HCT116 (cell line): ENCODE results near the gene BCAR3. TPM values are rescaled to one million over a fixed set of nuclear protein-coding genes. Genes with fewer than 3 reads are reported as not detected.

Experiments
- ATAC-seq: fragments of 200-7000 bp; cut with Tn5 transposase; 2 replicates; pipeline ENCODE4 v1.9.1; 2020; ENCODE audit warnings: mild to moderate bottlenecking, moderate library complexity
- BruUV-seq: library from RNA; stranded (reverse); fragments of 400-500 nt; replicated peaks from 2 replicates; lab custom pipeline; 2021; lab: Mats Ljungman, UMichigan
- CTCF ChIA-PET: fragments of 300-600 bp; sonication (Branson Sonifier 250); formaldehyde crosslinking; loops from one replicate; lab custom pipeline; 2021; ENCODE audit warnings: antibody characterized with exemption; lab: Charles Lee
- POLR2A ChIA-PET: fragments of 300-600, 350-600 bp; sonication (Branson Sonifier 250); formaldehyde crosslinking; loops from one replicate; lab custom pipeline; 2021; ENCODE audit warnings: antibody characterized with exemption; lab: Charles Lee
- RAD21 ChIA-PET, 2 experiments: fragments of 300-600 bp; sonication (Branson Sonifier 250); formaldehyde crosslinking; loops; one replicate each; lab custom pipeline; 2023; ENCODE audit warnings: low total read pairs in 2 of 2; ENCODE audit not compliant: uncharacterized antibody in 2 of 2, unreplicated experiment in 2 of 2, low non-redundant PET in 1 of 2; lab: Charles Lee
- DNase-seq: peaks from one replicate; pipeline ENCODE4 v3.0.0-alpha.2; 2010; ENCODE audit warnings: low read depth, low spot score
- H2AFZ ChIP-seq: fragments of 200-600 bp; shearing (Covaris generic), sonication (generic); 2 replicates; pipeline ENCODE4 v1.6.1; 2017; ENCODE audit warnings: low read depth, mixed run types, mixed read lengths, antibody characterized with exemption, low read length; ENCODE audit not compliant: poor library complexity, severe bottlenecking
- H3K27ac ChIP-seq: 2 replicates; pipeline ENCODE4 v1.5.1; 2012; ENCODE audit warnings: low read depth, low read length
- H3K27me3 ChIP-seq: fragments of 200-600 bp; sonication (generic); 2 replicates; pipeline ENCODE4 v1.6.1; 2016; ENCODE audit warnings: mixed run types, low read length, mixed read lengths; ENCODE audit not compliant: insufficient read depth
- H3K36me3 ChIP-seq, 2 experiments: fragments of 200-500 bp in 1 of 2; fragments of 200-600 bp in 1 of 2; sonication (Bioruptor generic) in 1 of 2; sonication (generic) in 1 of 2; 2 replicates each; pipeline versions ENCODE4 v1.5.1 to v1.6.1; 2014 to 2016; ENCODE audit warnings: low read length in 2 of 2, inconsistent platforms in 1 of 2, mixed read lengths in 1 of 2, mixed run types in 1 of 2; ENCODE audit not compliant: insufficient read depth in 2 of 2, control insufficient read depth in 1 of 2
- H3K4me1 ChIP-seq, 2 experiments: fragments of 200-600 bp in 1 of 2; sonication (generic) in 1 of 2; 2 replicates each; pipeline versions ENCODE4 v1.5.1 to v1.6.1; 2012 to 2017; ENCODE audit warnings: low read length in 2 of 2, inconsistent platforms in 1 of 2, mild to moderate bottlenecking in 1 of 2, mixed read lengths in 1 of 2, mixed run types in 1 of 2, moderate library complexity in 1 of 2; ENCODE audit not compliant: insufficient read depth in 2 of 2, control insufficient read depth in 1 of 2
- H3K4me2 ChIP-seq: fragments of 200-600 bp; sonication (generic); 2 replicates; pipeline ENCODE4 v1.6.1; 2017; ENCODE audit warnings: mixed run types, low read length, mixed read lengths
- H3K4me3 ChIP-seq, 2 experiments: fragments of 200-600 bp in 1 of 2; sonication (generic) in 1 of 2; replicated peaks in 1 of 2; 2 replicates each; pipeline ENCODE4 v1.5.1; 2011 to 2016; ENCODE audit warnings: low read length in 2 of 2, control low read depth in 1 of 2, low read depth in 1 of 2, mild to moderate bottlenecking in 1 of 2, mixed read lengths in 1 of 2, mixed run types in 1 of 2
- H3K79me2 ChIP-seq: fragments of 200-600 bp; sonication (generic); 2 replicates; pipeline ENCODE4 v1.6.1; 2017; ENCODE audit warnings: mild to moderate bottlenecking, mixed run types, low read length, moderate library complexity, mixed read lengths; ENCODE audit not compliant: insufficient read depth
- H3K9ac ChIP-seq: fragments of 200-600 bp; sonication (generic); 2 replicates; pipeline ENCODE4 v1.6.1; 2016; ENCODE audit warnings: low read length, mixed read lengths
- H3K9me2 ChIP-seq: fragments of 200-600 bp; sonication (generic), shearing (Covaris generic); 2 replicates; pipeline ENCODE4 v1.6.1; 2017; ENCODE audit warnings: mixed run types, mild to moderate bottlenecking, moderate library complexity; ENCODE audit not compliant: insufficient read depth
- H3K9me3 ChIP-seq, 2 experiments: fragments of 200-500 bp in 1 of 2; fragments of 200-600 bp in 1 of 2; sonication (Bioruptor generic) in 1 of 2; sonication (generic) in 1 of 2; 2 replicates each; pipeline ENCODE4 v1.6.1; 2014 to 2017; ENCODE audit warnings: low read length in 2 of 2, mixed read lengths in 2 of 2, inconsistent platforms in 1 of 2, low read depth in 1 of 2, mild to moderate bottlenecking in 1 of 2, mixed run types in 1 of 2, moderate library complexity in 1 of 2; ENCODE audit not compliant: control insufficient read depth in 1 of 2, insufficient read depth in 1 of 2
- H4K20me1 ChIP-seq: fragments of 200-600 bp; sonication (generic), shearing (Covaris generic); 2 replicates; pipeline ENCODE4 v1.6.1; 2017; ENCODE audit warnings: mixed run types, mild to moderate bottlenecking, moderate library complexity; ENCODE audit not compliant: insufficient read depth
- CEBPB ChIP-seq: IDR thresholded peaks from 2 replicates; pipeline ENCODE4 v1.6.1; 2012; ENCODE audit warnings: low read depth
- EGR1 ChIP-seq: IDR thresholded peaks from 2 replicates; pipeline ENCODE4 v1.6.1; 2012; ENCODE audit warnings: low read depth
- ELF1 ChIP-seq: IDR thresholded peaks from 2 replicates; pipeline ENCODE4 v1.6.1; 2012; ENCODE audit warnings: low read depth, borderline replicate concordance
- EZH2 ChIP-seq: fragments of 200-600 bp; sonication (generic); IDR thresholded peaks from 2 replicates; pipeline ENCODE4 v1.6.1; 2017; ENCODE audit warnings: antibody characterized with exemption, mixed run types
- EZH2phosphoT487 ChIP-seq: fragments of 200-600 bp; IDR thresholded peaks from 2 replicates; pipeline ENCODE4 v1.6.1; 2018; ENCODE audit warnings: antibody characterized with exemption, borderline replicate concordance
- POLR2A ChIP-seq: IDR thresholded peaks from 2 replicates; pipeline ENCODE4 v1.7.0; 2011; ENCODE audit warnings: borderline replicate concordance; ENCODE audit not compliant: insufficient read depth, insufficient read length; ENCODE audit errors: extremely low read depth
- POLR2AphosphoS5 ChIP-seq: IDR thresholded peaks from 2 replicates; pipeline ENCODE4 v1.6.1; 2011; ENCODE audit warnings: mild to moderate bottlenecking, low read depth, low read length, moderate library complexity
- RAD21 ChIP-seq: IDR thresholded peaks from 2 replicates; pipeline ENCODE4 v1.6.1; 2012; ENCODE audit warnings: low read depth, mild to moderate bottlenecking
- SIN3A ChIP-seq: IDR thresholded peaks from 2 replicates; pipeline ENCODE4 v1.6.1; 2012; ENCODE audit warnings: low read depth
- TCF7L2 ChIP-seq: IDR thresholded peaks from 2 replicates; pipeline ENCODE4 v1.7.0; 2011; ENCODE audit warnings: borderline replicate concordance, inconsistent platforms; ENCODE audit not compliant: insufficient read depth, insufficient read length; ENCODE audit errors: extremely low read depth
- ZNF274 ChIP-seq: fragments of 200-500 bp; sonication (Bioruptor generic); IDR thresholded peaks from 2 replicates; pipeline ENCODE4 v1.6.1; 2014; ENCODE audit warnings: mild to moderate bottlenecking, low read depth, low read length, inconsistent platforms
- intact Hi-C: fragments of 100-400 bp; cut with micrococcal nuclease; formaldehyde crosslinking; loops from 2 replicates; pipeline ENCODE4 v1.10.0; 2022
- total RNA-seq: library from RNA; stranded (reverse); gene quantifications from one replicate; pipeline ENCODE4 v1.2.1, GENCODE V29; 2021; ENCODE audit not compliant: unreplicated experiment
- TF ChIP-seq, protein P1 (sequence below): IDR thresholded peaks from 2 replicates; pipeline ENCODE4 v1.6.1; 2012; ENCODE audit warnings: low read depth
- TF ChIP-seq, protein P2 (sequence below): IDR thresholded peaks from 2 replicates; pipeline ENCODE4 v1.6.1; 2011; ENCODE audit warnings: mild to moderate bottlenecking, low read length, moderate library complexity; ENCODE audit not compliant: insufficient replicate concordance; ENCODE audit errors: extremely low read depth
- TF ChIP-seq, protein P3 (sequence below), 3 experiments: fragments of 200-600 bp in 1 of 3; sonication (generic) in 1 of 3; IDR thresholded peaks in 2 of 3; conservative IDR thresholded peaks in 1 of 3; 2 replicates each; pipeline ENCODE4 v1.5.1; 2012 to 2017; ENCODE audit warnings: low read depth in 2 of 3, low read length in 2 of 3, antibody characterized with exemption in 1 of 3, borderline replicate concordance in 1 of 3, control low read depth in 1 of 3, mild to moderate bottlenecking in 1 of 3, mixed read lengths in 1 of 3, mixed run types in 1 of 3, moderate library complexity in 1 of 3; ENCODE audit not compliant: insufficient read depth in 1 of 3

BCAR3 gene
- total RNA-seq, 1 experiment from 2014 or later = 24.5 TPM

DNA sequence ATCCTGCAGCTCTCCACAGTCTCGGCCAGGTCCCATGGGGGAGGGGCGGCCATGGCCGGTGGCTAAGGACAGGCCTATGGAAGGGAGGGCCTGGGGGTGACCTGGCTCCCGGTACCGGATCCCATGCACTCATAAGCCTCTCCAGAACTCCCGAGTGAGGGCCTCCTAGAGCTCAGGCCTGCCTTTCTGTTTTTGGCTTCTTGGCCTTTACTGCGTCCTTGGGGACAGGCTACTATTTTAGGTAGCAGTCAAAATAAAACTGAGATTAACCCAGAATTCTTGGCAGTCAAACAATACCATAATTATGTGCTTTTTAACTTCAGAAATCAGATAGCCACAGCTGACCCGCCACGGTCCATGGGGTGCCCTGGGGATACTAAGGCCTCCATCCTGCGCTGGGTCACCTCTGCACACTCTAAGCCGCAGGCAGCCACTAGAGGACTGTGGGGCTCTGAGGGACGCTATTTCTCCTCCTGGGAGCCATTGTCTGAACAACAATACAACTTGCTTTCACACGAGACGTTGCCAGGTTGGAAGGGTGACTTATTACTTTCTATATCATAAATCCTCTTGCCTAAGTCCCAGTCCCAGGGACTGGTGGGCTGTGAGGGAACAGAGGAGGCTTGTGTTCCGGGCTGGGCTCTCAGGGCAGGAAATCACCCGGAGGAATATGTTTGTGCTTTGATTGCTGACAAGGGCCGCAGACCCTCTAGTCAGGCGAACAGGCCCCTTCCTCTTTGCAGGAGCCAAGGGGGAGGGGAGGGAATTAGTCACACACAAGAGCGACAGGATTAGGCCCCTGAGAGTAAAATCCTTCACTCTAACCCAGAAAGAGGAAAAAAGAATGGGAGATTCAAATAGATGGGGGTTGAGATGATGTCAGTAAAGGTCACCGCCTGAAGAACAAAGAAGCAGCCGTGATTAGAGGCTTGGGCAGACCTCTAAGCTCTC is 40.7 kb upstream of the BCAR3 start:
- no peak overlapping the region for H3K4me3 ChIP-seq
- BruUV-seq = no TSS peak
- no peaks in the 10 kb centered on the region; a peak in 1 of 4 replicates for H3K9me3 ChIP-seq
- no peaks in the 10 kb centered on the region for H3K27me3 ChIP-seq
- no peaks in the 10 kb centered on the region for H3K79me2 ChIP-seq
- H3K9ac ChIP-seq = no peak overlapping the region
- TF ChIP-seq SIN3A = no peak
- no peak for TF ChIP-seq TCF7L2
- TF ChIP-seq ELF1 = no peak
- TF ChIP-seq CEBPB = no peak
- TF ChIP-seq EGR1 = no peak
- TF ChIP-seq RAD21 = no peak
- no peak for TF ChIP-seq POLR2A
- TF ChIP-seq, protein P1, sequence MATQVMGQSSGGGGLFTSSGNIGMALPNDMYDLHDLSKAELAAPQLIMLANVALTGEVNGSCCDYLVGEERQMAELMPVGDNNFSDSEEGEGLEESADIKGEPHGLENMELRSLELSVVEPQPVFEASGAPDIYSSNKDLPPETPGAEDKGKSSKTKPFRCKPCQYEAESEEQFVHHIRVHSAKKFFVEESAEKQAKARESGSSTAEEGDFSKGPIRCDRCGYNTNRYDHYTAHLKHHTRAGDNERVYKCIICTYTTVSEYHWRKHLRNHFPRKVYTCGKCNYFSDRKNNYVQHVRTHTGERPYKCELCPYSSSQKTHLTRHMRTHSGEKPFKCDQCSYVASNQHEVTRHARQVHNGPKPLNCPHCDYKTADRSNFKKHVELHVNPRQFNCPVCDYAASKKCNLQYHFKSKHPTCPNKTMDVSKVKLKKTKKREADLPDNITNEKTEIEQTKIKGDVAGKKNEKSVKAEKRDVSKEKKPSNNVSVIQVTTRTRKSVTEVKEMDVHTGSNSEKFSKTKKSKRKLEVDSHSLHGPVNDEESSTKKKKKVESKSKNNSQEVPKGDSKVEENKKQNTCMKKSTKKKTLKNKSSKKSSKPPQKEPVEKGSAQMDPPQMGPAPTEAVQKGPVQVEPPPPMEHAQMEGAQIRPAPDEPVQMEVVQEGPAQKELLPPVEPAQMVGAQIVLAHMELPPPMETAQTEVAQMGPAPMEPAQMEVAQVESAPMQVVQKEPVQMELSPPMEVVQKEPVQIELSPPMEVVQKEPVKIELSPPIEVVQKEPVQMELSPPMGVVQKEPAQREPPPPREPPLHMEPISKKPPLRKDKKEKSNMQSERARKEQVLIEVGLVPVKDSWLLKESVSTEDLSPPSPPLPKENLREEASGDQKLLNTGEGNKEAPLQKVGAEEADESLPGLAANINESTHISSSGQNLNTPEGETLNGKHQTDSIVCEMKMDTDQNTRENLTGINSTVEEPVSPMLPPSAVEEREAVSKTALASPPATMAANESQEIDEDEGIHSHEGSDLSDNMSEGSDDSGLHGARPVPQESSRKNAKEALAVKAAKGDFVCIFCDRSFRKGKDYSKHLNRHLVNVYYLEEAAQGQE = no peak
- no peak for TF ChIP-seq EZH2
- no peak for TF ChIP-seq POLR2AphosphoS5
- TF ChIP-seq ZNF274 = no peak
- TF ChIP-seq, protein P2, sequence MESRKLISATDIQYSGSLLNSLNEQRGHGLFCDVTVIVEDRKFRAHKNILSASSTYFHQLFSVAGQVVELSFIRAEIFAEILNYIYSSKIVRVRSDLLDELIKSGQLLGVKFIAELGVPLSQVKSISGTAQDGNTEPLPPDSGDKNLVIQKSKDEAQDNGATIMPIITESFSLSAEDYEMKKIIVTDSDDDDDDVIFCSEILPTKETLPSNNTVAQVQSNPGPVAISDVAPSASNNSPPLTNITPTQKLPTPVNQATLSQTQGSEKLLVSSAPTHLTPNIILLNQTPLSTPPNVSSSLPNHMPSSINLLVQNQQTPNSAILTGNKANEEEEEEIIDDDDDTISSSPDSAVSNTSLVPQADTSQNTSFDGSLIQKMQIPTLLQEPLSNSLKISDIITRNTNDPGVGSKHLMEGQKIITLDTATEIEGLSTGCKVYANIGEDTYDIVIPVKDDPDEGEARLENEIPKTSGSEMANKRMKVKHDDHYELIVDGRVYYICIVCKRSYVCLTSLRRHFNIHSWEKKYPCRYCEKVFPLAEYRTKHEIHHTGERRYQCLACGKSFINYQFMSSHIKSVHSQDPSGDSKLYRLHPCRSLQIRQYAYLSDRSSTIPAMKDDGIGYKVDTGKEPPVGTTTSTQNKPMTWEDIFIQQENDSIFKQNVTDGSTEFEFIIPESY = no peak
- TF ChIP-seq EZH2phosphoT487 = no peak
- TF ChIP-seq, protein P3, sequence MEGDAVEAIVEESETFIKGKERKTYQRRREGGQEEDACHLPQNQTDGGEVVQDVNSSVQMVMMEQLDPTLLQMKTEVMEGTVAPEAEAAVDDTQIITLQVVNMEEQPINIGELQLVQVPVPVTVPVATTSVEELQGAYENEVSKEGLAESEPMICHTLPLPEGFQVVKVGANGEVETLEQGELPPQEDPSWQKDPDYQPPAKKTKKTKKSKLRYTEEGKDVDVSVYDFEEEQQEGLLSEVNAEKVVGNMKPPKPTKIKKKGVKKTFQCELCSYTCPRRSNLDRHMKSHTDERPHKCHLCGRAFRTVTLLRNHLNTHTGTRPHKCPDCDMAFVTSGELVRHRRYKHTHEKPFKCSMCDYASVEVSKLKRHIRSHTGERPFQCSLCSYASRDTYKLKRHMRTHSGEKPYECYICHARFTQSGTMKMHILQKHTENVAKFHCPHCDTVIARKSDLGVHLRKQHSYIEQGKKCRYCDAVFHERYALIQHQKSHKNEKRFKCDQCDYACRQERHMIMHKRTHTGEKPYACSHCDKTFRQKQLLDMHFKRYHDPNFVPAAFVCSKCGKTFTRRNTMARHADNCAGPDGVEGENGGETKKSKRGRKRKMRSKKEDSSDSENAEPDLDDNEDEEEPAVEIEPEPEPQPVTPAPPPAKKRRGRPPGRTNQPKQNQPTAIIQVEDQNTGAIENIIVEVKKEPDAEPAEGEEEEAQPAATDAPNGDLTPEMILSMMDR (IDR thresholded peaks at IDR 0.05 in 2 of 3, conservative IDR thresholded peaks at IDR 0.05 in 1 of 3; ENCODE audit: borderline replicate concordance in 1 of 3, insufficient read depth in 1 of 3, low read depth in 2 of 3, low read length in 2 of 3) = no peak
- H3K36me3 ChIP-seq = no peaks in the 10 kb centered on the region
- ATAC-seq (peak; percentile 49; the same call in 1 of the 2 replicates), DNase-seq (no peak)
- ChIA-PET POLR2A (no interaction called here), RAD21 (no interaction called here), CTCF (no interaction called here)
- no peaks in the 10 kb centered on the region for H3K9me2 ChIP-seq
- intact Hi-C loops = no loop called here
- no peak overlapping the region for H2AFZ ChIP-seq
- no peak overlapping the region for H3K27ac ChIP-seq
- peak overlapping the region; percentile 39; the same call in 1 of the 2 replicates for H3K4me2 ChIP-seq
- H4K20me1 ChIP-seq = no peaks in the 10 kb centered on the region
- H3K4me1 ChIP-seq = peaks cover 6 to 39% of the 10 kb centered on the region in 2 experiments; a peak in 3 of 4 replicates
